RWPE2 (cell line): ENCODE measurements around the gene EI24.

Source experiments
- ATAC-seq: fragments of 200-7000 bp; cut with Tn5 transposase; 3 replicates; pipeline ENCODE4 v1.9.1; 2021; ENCODE audit warnings: low read depth
- DNase-seq: peaks from one replicate; pipeline ENCODE4 v3.0.0-alpha.2; 2020; ENCODE audit warnings: low spot score
- H3K27ac ChIP-seq: fragments of 450-650 bp; 2 replicates; pipeline ENCODE4 v1.5.1; 2017; ENCODE audit warnings: mild to moderate bottlenecking; ENCODE audit not compliant: poor library complexity, severe bottlenecking
- H3K27me3 ChIP-seq: fragments of 250-450 bp; sonication (Bioruptor Pico); 2 replicates; pipeline ENCODE4 v1.5.1; 2021; ENCODE audit warnings: mild to moderate bottlenecking, moderate library complexity; ENCODE audit not compliant: insufficient read depth, poor library complexity, severe bottlenecking
- H3K36me3 ChIP-seq: fragments of 250-450 bp; sonication (Bioruptor Pico); 2 replicates; pipeline ENCODE4 v1.5.1; 2020; ENCODE audit warnings: low read depth, mild to moderate bottlenecking, moderate library complexity
- H3K4me1 ChIP-seq: fragments of 250-450 bp; sonication (Bioruptor Pico); 2 replicates; pipeline ENCODE4 v1.5.1; 2021; ENCODE audit warnings: mild to moderate bottlenecking, moderate library complexity; ENCODE audit not compliant: insufficient read depth, poor library complexity, severe bottlenecking
- H3K4me3 ChIP-seq: fragments of 250-450 bp; sonication (Bioruptor Pico); 2 replicates; pipeline ENCODE4 v1.5.1; 2021; ENCODE audit warnings: mild to moderate bottlenecking, moderate library complexity; ENCODE audit not compliant: severe bottlenecking
- H3K9me3 ChIP-seq: fragments of 250-450 bp; sonication (Bioruptor Pico); 2 replicates; pipeline ENCODE4 v1.5.1; 2021; ENCODE audit warnings: mild to moderate bottlenecking, moderate library complexity; ENCODE audit not compliant: severe bottlenecking
- CTCF ChIP-seq: fragments of 450-650 bp; IDR thresholded peaks from one replicate; pipeline ENCODE4 v1.5.1; 2017; ENCODE audit warnings: mild to moderate bottlenecking, moderate library complexity; ENCODE audit not compliant: poor library complexity, severe bottlenecking

EI24 gene

GRCh38 chr11:125585487-125585886, 16.2 kb downstream of the EI24 start:
- Histone ChIP-seq H3K9me3 (no peaks in the 10 kb centered on the region), H3K27ac (no peak overlapping the region), H3K27me3 (no peaks in the 10 kb centered on the region), H3K4me1 (peaks cover 5% of the 10 kb centered on the region), H3K4me3 (no peak overlapping the region), H3K36me3 (peaks cover 42% of the 10 kb centered on the region)
- no peak for TF ChIP-seq CTCF
- DNase-seq: no peak
- no peak for ATAC-seq

DNA sequence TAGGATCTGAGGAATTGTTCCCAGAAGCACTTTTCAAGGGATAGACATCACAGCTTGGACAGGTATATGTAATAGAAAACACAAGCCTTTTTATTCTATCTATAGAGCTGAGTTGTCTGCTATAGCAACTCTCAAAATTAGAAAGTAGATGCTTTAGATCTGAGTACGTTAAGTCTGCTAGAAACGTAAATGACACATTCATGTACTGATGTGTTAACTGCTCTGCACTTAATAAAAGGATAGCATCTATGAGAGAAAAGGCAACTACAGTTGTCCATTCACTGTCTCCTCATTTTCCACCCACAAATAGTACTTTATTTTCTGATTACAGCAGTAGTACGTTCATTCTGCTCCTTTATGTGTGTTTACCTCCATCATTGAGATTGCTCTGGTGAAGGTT, 17.3 kb downstream of the EI24 start:
- ATAC-seq (no peak), DNase-seq (no peak)
- Histone ChIP-seq H3K4me3 (no peak overlapping the region), H3K4me1 (peaks cover 11% of the 10 kb centered on the region), H3K27me3 (no peaks in the 10 kb centered on the region), H3K36me3 (peaks cover 31% of the 10 kb centered on the region), H3K9me3 (no peaks in the 10 kb centered on the region), H3K27ac (no peak overlapping the region)
- no peak for TF ChIP-seq CTCF

DNA sequence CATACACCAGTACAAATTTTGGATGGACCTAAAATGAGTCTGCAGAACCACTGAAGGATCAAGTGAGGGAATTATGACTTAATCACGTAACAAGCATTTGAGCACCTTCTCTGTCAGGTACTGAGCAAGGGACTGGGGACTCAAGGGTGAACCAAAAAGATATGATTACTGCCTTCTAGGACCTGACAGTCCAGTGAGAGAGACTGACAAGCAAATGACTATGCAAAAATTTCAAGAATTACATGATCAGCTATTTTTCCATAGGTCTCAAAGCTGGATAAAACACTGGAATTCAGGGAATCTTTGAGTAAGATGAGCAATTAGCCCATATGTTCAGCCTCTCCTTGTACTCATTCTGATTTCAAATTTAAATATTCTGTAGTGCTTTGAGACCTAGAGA, 18.2 kb downstream of the EI24 start:
- no peak overlapping the region for H3K27ac ChIP-seq
- ATAC-seq: no peak
- no peaks in the 10 kb centered on the region for H3K9me3 ChIP-seq
- H3K27me3 ChIP-seq: no peaks in the 10 kb centered on the region
- DNase-seq: no peak
- peaks cover 22% of the 10 kb centered on the region for H3K36me3 ChIP-seq
- TF ChIP-seq CTCF: no peak
- H3K4me1 ChIP-seq: peaks cover 11% of the 10 kb centered on the region
- H3K4me3 ChIP-seq: no peak overlapping the region

GRCh38 chr11:125588505-125588904, 19.2 kb downstream of the EI24 start:
- H3K27ac ChIP-seq: no peak overlapping the region
- TF ChIP-seq CTCF: no peak
- peaks cover 12% of the 10 kb centered on the region for H3K36me3 ChIP-seq
- peaks cover 11% of the 10 kb centered on the region for H3K4me1 ChIP-seq
- DNase-seq (no peak), ATAC-seq (no peak)
- H3K27me3 ChIP-seq: no peaks in the 10 kb centered on the region
- no peaks in the 10 kb centered on the region for H3K9me3 ChIP-seq
- H3K4me3 ChIP-seq: no peak overlapping the region

GRCh38 chr11:125591649-125592304, 22.5 kb downstream of the EI24 start:
- H3K27ac ChIP-seq: peak overlapping the region; percentile 72
- H3K36me3 ChIP-seq: peaks cover 29% of the 10 kb centered on the region
- H3K4me1 ChIP-seq: peaks cover 18% of the 10 kb centered on the region
- DNase-seq (peak; percentile 42), ATAC-seq (peak; percentile 44)
- peak overlapping the region; percentile 72 for H3K4me3 ChIP-seq
- no peaks in the 10 kb centered on the region for H3K9me3 ChIP-seq
- TF ChIP-seq CTCF: no peak
- H3K27me3 ChIP-seq: no peaks in the 10 kb centered on the region
